Measurements from ENCODE around the gene P4HTM.

GRCh38 chr3:49029563-49029884 lies 39.5 kb downstream of the P4HTM start:
- TF ChIP-seq CTCF (IDR thresholded peaks at IDR 0.05; ENCODE audit: borderline replicate concordance, extremely low read depth, low read length, poor library complexity, severe bottlenecking) (no peak), EZH2 (IDR thresholded peaks at IDR 0.05; ENCODE audit: borderline replicate concordance, low read depth, low read length, severe bottlenecking) (no peak)

Data from DND-41 (cell line).